Measurements from ENCODE around the gene MALT1. TPM values are rescaled to one million over a fixed set of nuclear protein-coding genes. Genes with fewer than 3 reads are reported as not detected.

MALT1 gene
- total and polyA plus RNA-seq, 8 donors, result 3.2 to 12.9 (median 7.1) TPM

GRCh38 chr18:58653814-58654509 is 17.3 kb upstream of the MALT1 start:
- DNase-seq (no peak), FAIRE-seq (no peak), ATAC-seq (no peak)
- 7 to 8% methylated on average over 3 of the region's 3 CpGs for WGBS, 2 donors
- H3K4me1 ChIP-seq, result no peaks in the 10 kb centered on the region
- H3K27me3 ChIP-seq, result no peaks in the 10 kb centered on the region
- no peak for TF ChIP-seq CTCF (IDR thresholded peaks at IDR 0.05)
- H3K27ac ChIP-seq, result no peak overlapping the region
- no peaks in the 10 kb centered on the region for H3K36me3 ChIP-seq
- no peaks in the 10 kb centered on the region for H3K9me3 ChIP-seq
- intact Hi-C loops (cut with DNase I), result no loop called here
- no peak overlapping the region for H3K4me3 ChIP-seq

GRCh38 chr18:58654896-58655614 is 16.2 kb upstream of the MALT1 start:
- TF ChIP-seq CTCF (IDR thresholded peaks at IDR 0.05), result no peak
- Histone ChIP-seq H3K27ac (no peak overlapping the region), H3K36me3 (no peaks in the 10 kb centered on the region), H3K4me3 (no peak overlapping the region), H3K9me3 (no peaks in the 10 kb centered on the region), H3K27me3 (no peaks in the 10 kb centered on the region), H3K4me1 (no peaks in the 10 kb centered on the region)
- DNase-seq (no peak), FAIRE-seq (no peak), ATAC-seq (no peak)
- intact Hi-C loops (cut with DNase I), result no loop called here
- WGBS, 2 donors, result 74 to 81% methylated on average over 6 of the region's 6 CpGs

GRCh38 chr18:58657081-58657480 is 14.2 kb upstream of the MALT1 start:
- H3K9me3 ChIP-seq, result no peaks in the 10 kb centered on the region
- FAIRE-seq, result no peak
- DNase-seq, result no peak
- intact Hi-C loops (cut with DNase I), result no loop called here
- H3K27ac ChIP-seq, result no peak overlapping the region
- H3K27me3 ChIP-seq, result no peaks in the 10 kb centered on the region
- WGBS, 2 donors, result 86 to 91% methylated on average over 2 of the region's 2 CpGs
- no peak for ATAC-seq
- no peaks in the 10 kb centered on the region for H3K4me1 ChIP-seq
- H3K36me3 ChIP-seq, result no peaks in the 10 kb centered on the region
- no peak for TF ChIP-seq CTCF (IDR thresholded peaks at IDR 0.05)
- H3K4me3 ChIP-seq, result no peak overlapping the region

- TF ChIP-seq CTCF (IDR thresholded peaks at IDR 0.05), result no peak
- no peak overlapping the region for H3K27ac ChIP-seq
- no peaks in the 10 kb centered on the region for H3K9me3 ChIP-seq
- H3K27me3 ChIP-seq, result no peaks in the 10 kb centered on the region
- no peak for DNase-seq
- ATAC-seq, result no peak
- H3K4me3 ChIP-seq, result no peak overlapping the region
- no peaks in the 10 kb centered on the region for H3K4me1 ChIP-seq
- WGBS, 2 donors, result 79 to 85% methylated on average over 1 of the region's 1 CpG
- intact Hi-C loops (cut with DNase I), result no loop called here
- no peak for FAIRE-seq
- no peaks in the 10 kb centered on the region for H3K36me3 ChIP-seq
These were observed 13.8 kb upstream of the MALT1 start for GRCh38 chr18:58657494-58657893.

GRCh38 chr18:58659691-58660090 is 11.6 kb upstream of the MALT1 start:
- Histone ChIP-seq H3K4me1 (no peaks in the 10 kb centered on the region), H3K27ac (no peak overlapping the region), H3K27me3 (no peaks in the 10 kb centered on the region), H3K4me3 (no peak overlapping the region), H3K9me3 (no peaks in the 10 kb centered on the region), H3K36me3 (no peaks in the 10 kb centered on the region)
- DNase-seq (no peak), ATAC-seq (no peak), FAIRE-seq (no peak)
- intact Hi-C loops (cut with DNase I), result no loop called here
- WGBS, 2 donors, result 86 to 87% methylated on average over 4 of the region's 4 CpGs
- TF ChIP-seq CTCF (IDR thresholded peaks at IDR 0.05), result no peak
